ENCODE results near the gene C2CD2. TPM values are rescaled to one million over a fixed set of nuclear protein-coding genes. Genes with fewer than 3 reads are reported as not detected.
A peak's percentile ranks its signal among the peaks of the same experiment; 100 is the strongest.

Gene C2CD2
- total RNA-seq, 2 experiments from 2014 or later, result 7.0 to 8.8 TPM

DNA sequence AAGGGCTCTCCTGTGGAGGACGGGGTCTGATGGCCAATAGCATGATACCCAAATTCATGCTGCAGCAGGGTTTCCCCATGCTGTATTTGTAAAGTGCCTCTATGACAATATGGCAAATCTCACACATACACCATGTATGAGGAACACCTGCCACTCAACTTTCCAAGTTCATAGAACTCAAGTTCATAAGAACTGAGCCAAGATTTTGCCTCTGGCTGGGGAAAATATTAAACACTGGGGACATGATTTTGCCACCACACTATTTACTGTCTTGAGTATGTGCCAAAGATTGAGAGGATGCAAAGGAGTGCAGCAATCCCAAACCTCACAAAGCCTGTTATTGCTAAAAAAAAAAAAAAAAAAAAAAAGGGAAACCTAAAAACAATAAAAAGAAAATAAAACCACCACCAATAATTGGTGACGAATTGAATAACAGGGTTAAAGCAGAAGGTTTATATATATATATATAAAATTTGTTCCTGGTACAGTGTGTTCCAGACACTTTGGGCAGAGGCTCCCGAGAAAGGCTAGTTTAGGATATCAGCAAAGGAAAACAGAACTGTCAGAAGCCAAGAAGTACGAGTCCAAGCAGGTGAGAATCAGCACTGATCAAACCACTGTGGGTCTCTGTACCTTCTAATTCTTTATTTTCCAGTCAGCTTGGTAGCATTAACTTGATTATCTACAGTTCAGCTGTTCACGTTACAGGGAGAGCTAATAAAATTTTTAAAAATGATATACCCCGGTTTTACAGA is 32.0 kb upstream of the C2CD2 start:
- Mint-ChIP-seq H3K4me1 (no peaks in the 10 kb centered on the region), H3K36me3 (ENCODE audit: low read depth) (peaks cover 9% of the 10 kb centered on the region), H3K27me3 (peaks cover 4% of the 10 kb centered on the region), H3K4me3 (no peak overlapping the region), H3K9me3 (peaks cover 11% of the 10 kb centered on the region), H3K27ac (no peak overlapping the region)
- POLR2A ChIA-PET, result no interaction called here
- CTCF ChIA-PET, result interaction anchor here (1.6 kb wide), 1 partner anchor 58 kb away, joined by 3 read pairs; no protein-coding TSS in a partner anchor
- no peak for DNase-seq

DNA sequence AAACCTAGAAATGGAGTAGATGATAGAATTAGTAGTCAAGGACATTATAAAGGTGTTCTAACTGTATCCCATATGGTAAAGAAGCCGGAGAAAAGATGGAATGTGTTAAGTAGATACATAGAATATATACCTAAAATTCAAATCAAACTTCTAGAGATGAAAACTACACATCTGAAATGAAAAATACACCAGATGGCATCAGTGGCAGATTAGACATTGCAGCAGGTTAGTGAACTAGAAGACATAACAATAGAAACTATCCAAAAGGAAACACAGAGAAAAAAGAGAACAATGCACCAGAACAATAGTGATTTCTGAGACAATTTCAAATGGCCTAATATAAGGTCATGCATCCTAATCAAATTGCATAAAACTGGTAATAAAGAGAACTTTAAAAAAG is 29.4 kb upstream of the C2CD2 start:
- CTCF ChIA-PET, result interaction anchor here (0.6 kb wide), 1 partner anchor 636 kb away, joined by 3 read pairs; no protein-coding TSS in a partner anchor

DNA sequence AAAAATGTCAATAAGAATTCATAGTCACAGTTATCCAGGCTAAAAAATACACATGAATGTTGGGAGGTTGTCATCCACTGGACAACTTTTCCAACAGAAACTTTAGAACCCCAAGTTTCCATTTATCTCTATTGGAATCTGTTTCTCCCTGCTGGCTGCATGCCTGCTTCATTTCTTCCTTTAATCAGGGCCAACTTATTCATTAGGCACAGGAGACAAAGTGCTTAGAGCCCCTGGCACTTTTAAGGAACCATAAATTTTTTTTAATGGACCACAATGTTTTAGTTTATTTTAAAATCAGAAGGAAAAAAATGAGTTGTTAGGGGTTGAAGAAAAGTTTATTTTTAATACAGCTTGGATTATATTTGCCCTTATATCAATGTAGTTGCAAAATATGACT is 26.7 kb upstream of the C2CD2 start:
- Mint-ChIP-seq H3K27ac (no peak overlapping the region), H3K36me3 (ENCODE audit: low read depth) (peaks cover 6% of the 10 kb centered on the region), H3K4me1 (no peaks in the 10 kb centered on the region), H3K9me3 (peaks cover 20% of the 10 kb centered on the region), H3K27me3 (peaks cover 4% of the 10 kb centered on the region), H3K4me3 (no peak overlapping the region)
- POLR2A ChIA-PET, result no interaction called here
- DNase-seq, result no peak
- CTCF ChIA-PET, result interaction anchor here (1.0 kb wide), 1 partner anchor 20 kb away, joined by 3 read pairs; no protein-coding TSS in a partner anchor

More for the DNA sequence above, 29.4 kb upstream of the C2CD2 start:
- peaks cover 6% of the 10 kb centered on the region for H3K36me3 Mint-ChIP-seq (ENCODE audit: low read depth)
- no peak overlapping the region for H3K27ac Mint-ChIP-seq
- POLR2A ChIA-PET, result no interaction called here
- no peak overlapping the region for H3K4me3 Mint-ChIP-seq
- peaks cover 20% of the 10 kb centered on the region for H3K9me3 Mint-ChIP-seq
- no peaks in the 10 kb centered on the region for H3K4me1 Mint-ChIP-seq
- DNase-seq, result no peak
- H3K27me3 Mint-ChIP-seq, result peaks cover 4% of the 10 kb centered on the region

DNA sequence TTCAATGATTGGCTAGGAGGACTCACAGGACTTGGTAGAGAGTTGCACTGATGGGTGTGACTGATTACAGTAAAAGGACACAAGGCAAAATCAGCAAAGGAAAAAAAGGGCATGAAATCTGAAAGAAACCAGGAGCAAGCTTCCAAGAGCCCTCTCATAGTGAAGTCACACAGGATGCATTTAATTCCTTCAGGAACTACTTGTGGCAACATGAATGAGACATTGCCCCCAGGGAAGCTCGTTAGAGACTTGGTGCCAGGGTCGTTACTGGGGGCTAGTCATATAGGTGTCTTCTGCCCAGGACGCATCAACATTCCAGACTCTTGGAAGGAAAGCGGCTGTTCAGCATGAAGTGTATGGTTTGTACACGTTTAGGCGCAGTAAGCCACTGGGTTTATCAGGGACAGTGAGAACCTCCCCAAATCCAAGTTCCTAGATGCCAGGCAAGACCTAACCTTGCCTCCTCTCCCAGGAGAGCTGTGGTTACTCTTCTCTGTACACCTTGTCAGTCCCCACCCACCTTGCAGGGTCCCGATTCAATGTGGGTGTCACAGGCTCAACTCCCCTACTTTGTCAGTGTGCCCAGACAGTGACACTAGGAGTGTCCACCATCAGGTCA is 26.0 kb upstream of the C2CD2 start:
- DNase-seq, result no peak
- CTCF ChIA-PET, result no interaction called here
- Mint-ChIP-seq H3K4me1 (peaks cover 5% of the 10 kb centered on the region), H3K36me3 (ENCODE audit: low read depth) (peaks cover 6% of the 10 kb centered on the region), H3K27me3 (peaks cover 4% of the 10 kb centered on the region), H3K4me3 (no peak overlapping the region), H3K9me3 (peaks cover 20% of the 10 kb centered on the region), H3K27ac (no peak overlapping the region)
- POLR2A ChIA-PET, result no interaction called here

DNA sequence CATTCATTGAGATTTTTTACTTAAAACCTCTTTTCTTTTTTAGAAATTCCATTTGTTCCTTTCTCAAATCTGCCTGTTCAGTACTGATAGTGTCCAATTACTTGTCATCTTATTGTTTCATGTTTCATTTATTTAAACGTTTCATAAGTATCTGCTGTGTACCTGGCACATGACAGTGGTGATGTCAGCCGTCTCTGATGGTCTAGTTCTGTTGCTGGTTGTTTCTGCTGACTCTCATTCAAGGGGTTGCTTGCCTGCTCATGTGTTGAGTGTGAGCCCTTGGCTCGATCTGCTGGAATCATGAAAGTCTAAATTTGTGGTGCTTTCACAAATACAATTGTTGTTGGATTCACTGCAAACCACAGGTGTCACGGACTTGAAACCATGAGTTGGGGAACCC is 25.5 kb upstream of the C2CD2 start:
- Mint-ChIP-seq H3K36me3 (ENCODE audit: low read depth) (peaks cover 6% of the 10 kb centered on the region), H3K4me3 (no peak overlapping the region), H3K27ac (no peak overlapping the region), H3K27me3 (peaks cover 4% of the 10 kb centered on the region), H3K9me3 (peaks cover 20% of the 10 kb centered on the region), H3K4me1 (peaks cover 10% of the 10 kb centered on the region)
- ChIA-PET CTCF (no interaction called here), POLR2A (no interaction called here)
- DNase-seq, result no peak

DNA sequence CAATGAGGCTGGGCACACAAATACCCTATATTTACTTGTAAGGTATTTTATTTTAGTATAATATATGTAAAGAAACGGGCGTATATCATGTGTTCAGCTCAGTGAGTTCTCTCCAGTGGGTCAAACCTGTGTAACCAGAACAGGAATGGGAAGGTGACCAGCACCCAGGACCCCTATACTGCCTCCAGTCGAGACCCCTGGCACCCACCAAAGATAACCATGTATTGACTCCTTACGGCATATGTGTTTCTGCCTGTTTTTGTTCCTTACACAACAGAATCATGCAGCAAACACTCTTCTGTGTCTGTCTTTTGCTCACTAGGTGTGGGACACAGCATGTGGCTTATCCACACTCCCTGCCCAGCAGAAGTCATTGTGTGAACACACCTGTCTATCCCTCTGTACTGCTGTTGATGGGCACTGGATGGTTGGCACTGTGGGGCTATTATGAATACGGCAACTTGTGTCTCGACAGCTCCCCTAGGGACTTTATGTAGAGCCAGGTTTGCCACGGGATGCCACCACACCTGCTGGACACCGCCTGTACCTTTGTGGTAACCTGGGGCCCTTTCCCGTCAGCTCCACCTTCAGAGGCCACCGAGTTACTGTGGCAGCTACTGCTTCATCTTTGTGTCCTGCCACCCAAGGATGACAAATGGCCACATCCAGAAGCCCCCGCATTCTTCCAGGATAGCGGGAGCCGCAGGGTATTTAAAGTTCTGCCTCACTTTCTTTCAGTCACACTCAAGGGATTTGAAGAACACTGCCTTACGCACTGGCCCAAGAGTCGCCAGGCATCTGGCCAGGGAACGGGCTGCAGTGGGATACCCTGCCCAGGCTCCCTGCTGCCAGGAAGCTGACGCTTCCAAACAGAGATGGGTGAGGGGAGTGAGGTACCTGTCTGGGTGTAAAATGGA is 23.5 kb upstream of the C2CD2 start:
- ChIA-PET CTCF (interaction anchor here (0.5 to 0.6 kb wide), 2 partner anchors 8 to 95 kb away, joined by 3 to 4 read pairs; no protein-coding TSS in a partner anchor), POLR2A (no interaction called here)
- peaks cover 18% of the 10 kb centered on the region for H3K4me1 Mint-ChIP-seq
- peaks cover 4% of the 10 kb centered on the region for H3K36me3 Mint-ChIP-seq (ENCODE audit: low read depth)
- peaks cover 2% of the 10 kb centered on the region for H3K27me3 Mint-ChIP-seq
- DNase-seq, result no peak
- no peak overlapping the region for H3K27ac Mint-ChIP-seq
- H3K4me3 Mint-ChIP-seq, result no peak overlapping the region
- H3K9me3 Mint-ChIP-seq, result peaks cover 9% of the 10 kb centered on the region

DNA sequence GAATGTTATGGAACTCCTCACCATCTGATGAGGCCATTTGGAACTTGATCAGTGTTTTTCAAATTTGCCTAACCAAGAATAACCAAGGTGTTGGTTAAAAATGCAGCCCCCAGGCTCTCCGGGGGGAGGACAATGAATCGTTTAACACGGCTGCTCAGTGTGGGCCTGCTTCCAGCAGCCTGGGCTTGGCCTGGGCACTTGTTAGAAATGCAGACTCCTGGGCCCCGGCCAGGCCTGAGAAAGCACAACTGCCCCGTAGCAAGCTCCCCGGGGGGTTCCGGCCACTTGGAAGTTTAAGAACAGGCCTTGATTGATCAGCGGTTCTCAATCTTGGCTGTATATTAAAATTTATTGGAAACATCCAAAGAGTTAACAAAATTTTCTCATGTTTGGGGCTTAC is 22.8 kb upstream of the C2CD2 start:
- POLR2A ChIA-PET, result no interaction called here

DNA sequence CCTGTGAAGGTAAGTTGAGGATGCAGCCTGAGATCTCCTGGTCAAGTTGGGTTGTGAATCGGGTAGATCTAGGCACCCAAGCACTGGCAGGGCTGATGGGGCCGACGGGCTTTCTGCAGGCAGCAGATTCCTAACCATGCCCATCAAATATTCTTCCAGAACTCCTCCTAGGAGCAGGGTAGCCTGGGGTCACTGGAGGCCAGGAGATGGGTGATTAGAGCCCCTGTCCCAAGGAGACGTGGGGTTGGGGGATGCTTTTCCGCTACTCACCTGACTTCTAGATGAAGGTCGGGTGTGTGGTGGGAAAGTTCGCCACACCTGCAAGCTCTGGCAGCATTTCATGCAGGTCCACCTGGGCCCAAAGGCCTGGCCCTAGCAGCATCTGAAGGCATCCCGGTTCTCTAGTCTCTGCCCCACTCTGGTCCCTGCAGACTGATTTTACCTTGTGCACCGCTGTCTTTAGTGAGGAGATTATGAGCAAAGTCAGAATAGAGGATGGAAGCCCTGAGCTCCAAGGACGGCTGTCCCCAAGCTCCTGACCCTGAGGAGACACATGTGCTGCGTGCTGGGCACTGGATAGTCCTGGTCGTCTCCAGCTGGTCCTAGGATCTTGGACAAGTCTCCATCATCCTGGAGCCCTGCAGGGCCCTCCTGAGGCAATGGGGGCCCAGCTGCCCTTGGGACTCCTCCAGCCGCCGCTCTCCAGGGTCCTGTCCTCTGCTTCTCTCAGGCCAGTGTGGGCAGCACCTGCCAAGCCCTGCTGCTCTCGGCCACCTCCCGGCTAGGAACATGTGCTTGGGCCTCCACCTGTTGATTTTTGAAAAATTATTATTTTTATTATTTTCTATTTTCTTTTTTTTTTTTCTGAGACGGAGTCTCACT is 21.8 kb upstream of the C2CD2 start:
- Mint-ChIP-seq H3K27me3 (no peaks in the 10 kb centered on the region), H3K9me3 (peaks cover 9% of the 10 kb centered on the region), H3K4me3 (no peak overlapping the region), H3K36me3 (ENCODE audit: low read depth) (peaks cover 4% of the 10 kb centered on the region), H3K4me1 (peaks cover 18% of the 10 kb centered on the region), H3K27ac (no peak overlapping the region)
- ChIA-PET CTCF (interaction anchor here (0.8 kb wide), 1 partner anchor 18 kb away, joined by 3 read pairs; no protein-coding TSS in a partner anchor), POLR2A (no interaction called here)
- no peak for DNase-seq

More for the DNA sequence above, 22.8 kb upstream of the C2CD2 start:
- Mint-ChIP-seq H3K27ac (no peak overlapping the region), H3K4me1 (peaks cover 18% of the 10 kb centered on the region), H3K27me3 (no peaks in the 10 kb centered on the region), H3K36me3 (ENCODE audit: low read depth) (peaks cover 4% of the 10 kb centered on the region), H3K4me3 (no peak overlapping the region), H3K9me3 (peaks cover 9% of the 10 kb centered on the region)
- CTCF ChIA-PET, result no interaction called here
- no peak for DNase-seq

DNA sequence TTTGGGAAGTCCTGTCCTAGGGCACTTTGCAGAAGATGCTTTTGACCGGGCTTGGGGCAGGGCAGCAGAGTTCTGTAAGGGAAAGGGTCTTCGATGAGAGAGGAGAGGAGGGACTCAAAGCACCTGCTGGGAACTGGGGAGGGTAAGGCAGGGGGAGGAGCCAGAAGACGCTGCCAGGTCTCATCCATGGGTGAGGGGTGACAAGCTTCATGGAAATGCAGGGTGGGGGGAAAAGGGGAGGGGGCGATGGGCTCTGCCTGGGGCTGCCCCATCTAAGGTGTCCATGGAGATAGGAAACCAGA is 20.9 kb upstream of the C2CD2 start:
- no peak for DNase-seq
- peak overlapping the region; percentile 48 for H3K27ac Mint-ChIP-seq
- H3K36me3 Mint-ChIP-seq (ENCODE audit: low read depth), result peaks cover 4% of the 10 kb centered on the region
- H3K4me3 Mint-ChIP-seq, result no peak overlapping the region
- POLR2A ChIA-PET, result no interaction called here
- peaks cover 8% of the 10 kb centered on the region for H3K9me3 Mint-ChIP-seq
- CTCF ChIA-PET, result no interaction called here
- H3K4me1 Mint-ChIP-seq, result peaks cover 18% of the 10 kb centered on the region
- H3K27me3 Mint-ChIP-seq, result no peaks in the 10 kb centered on the region

DNA sequence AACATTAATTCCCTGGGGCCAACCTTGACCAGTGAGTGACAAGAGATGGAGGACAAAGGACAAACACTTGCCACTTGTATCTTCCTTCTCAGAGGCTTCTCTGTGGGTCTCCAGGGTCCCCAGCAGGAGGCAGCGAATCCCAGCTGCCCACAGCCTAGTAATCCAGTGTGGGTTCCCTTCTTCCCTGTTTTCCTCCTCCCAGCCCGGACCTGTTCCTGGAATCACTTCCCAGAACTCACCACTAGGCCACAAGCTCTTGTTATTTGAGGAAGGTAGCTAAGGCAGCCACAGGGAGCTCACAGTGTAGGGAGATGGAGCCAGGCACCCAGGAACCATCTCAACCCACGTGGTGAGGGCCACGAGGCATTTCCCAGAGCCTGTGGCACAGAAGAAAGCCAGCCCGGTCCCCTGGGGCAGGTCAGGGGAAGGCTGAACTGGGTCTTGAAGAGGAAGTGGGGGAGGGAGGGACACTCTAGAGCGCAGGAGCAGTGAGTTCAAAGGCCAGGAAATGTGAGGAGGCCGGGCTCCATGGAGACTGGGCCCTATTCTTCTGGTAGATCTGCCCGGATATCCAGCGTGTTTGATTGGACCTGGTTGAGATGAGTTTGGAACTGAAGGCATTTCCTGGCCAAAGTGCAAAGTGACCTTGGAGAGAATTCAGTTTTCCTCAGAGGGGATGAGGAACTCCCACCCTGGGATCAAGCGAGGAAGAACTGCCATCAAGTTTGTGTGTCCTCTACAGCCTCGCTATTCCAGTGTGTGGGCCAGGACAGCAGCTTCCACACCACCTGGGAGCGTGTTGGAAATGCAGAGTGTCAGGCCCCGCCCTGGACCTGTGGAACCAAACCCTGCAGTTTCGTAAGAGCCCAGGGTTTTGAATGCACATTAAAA is 20.3 kb upstream of the C2CD2 start:
- peak; percentile 42 for DNase-seq
- CTCF ChIA-PET, result interaction anchor here (1.2 kb wide), 1 partner anchor 28 kb away, joined by 3 read pairs; no protein-coding TSS in a partner anchor
- POLR2A ChIA-PET, result no interaction called here
- Mint-ChIP-seq H3K27ac (peak overlapping the region; percentile 48), H3K36me3 (ENCODE audit: low read depth) (peaks cover 2% of the 10 kb centered on the region), H3K27me3 (no peaks in the 10 kb centered on the region), H3K9me3 (peaks cover 2% of the 10 kb centered on the region), H3K4me1 (peaks cover 18% of the 10 kb centered on the region), H3K4me3 (no peak overlapping the region)

DNA sequence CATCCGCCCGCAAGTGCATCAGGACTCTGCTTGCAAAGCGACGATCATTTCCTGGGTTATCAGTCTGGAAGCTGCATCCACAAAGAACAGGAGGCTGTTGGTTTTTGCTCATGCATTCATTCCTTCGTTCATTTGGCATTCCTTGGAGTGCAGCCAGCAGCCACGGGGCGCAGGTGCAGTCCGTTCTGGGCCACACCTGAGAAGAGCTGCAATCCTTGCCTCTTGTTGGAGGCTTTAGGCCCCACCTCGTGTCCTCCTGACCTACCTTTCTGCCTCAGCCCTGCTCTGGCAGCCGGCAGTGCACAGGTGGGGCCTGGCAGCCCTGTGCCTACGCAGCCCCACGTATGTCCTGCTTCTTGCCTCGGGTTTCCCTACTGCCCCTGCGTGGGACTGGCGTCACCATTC is 19.6 kb upstream of the C2CD2 start:
- H3K4me1 Mint-ChIP-seq, result peaks cover 18% of the 10 kb centered on the region
- ChIA-PET POLR2A (no interaction called here), CTCF (interaction anchor here (1.2 kb wide), 1 partner anchor 29 kb away, joined by 3 read pairs; no protein-coding TSS in a partner anchor)
- peak overlapping the region; percentile 48 for H3K27ac Mint-ChIP-seq
- H3K9me3 Mint-ChIP-seq, result no peaks in the 10 kb centered on the region
- no peak for DNase-seq
- no peak overlapping the region for H3K4me3 Mint-ChIP-seq
- H3K27me3 Mint-ChIP-seq, result no peaks in the 10 kb centered on the region
- H3K36me3 Mint-ChIP-seq (ENCODE audit: low read depth), result no peaks in the 10 kb centered on the region
